Endometrial microvascular endothelial cells (primary cell): ENCODE measurements around the gene NAMPT. TPM values are rescaled to one million over a fixed set of nuclear protein-coding genes. Genes with fewer than 3 reads are reported as not detected.

Experiments used
- in situ Hi-C: cut with HindIII; loops from 2 replicates; pipeline ENCODE4 v1.10.0; 2017; ENCODE audit warnings: low sequenced_read_pairs, low pct_unique_long_range_greater_than_20kb; ENCODE audit errors: inconsistent ontology term
- total RNA-seq: library from RNA; depleted of rRNA; stranded (reverse); fragments of >200 nt; gene quantifications from one replicate; pipeline ENCODE4 v1.2.3, GENCODE V29; 2015; ENCODE audit errors: inconsistent ontology term

NAMPT gene
- total RNA-seq, 1 donor from 2014 or later, result 305 TPM

GRCh38 chr7:106248600-106248999 lies 36.2 kb downstream of the NAMPT start:
- in situ Hi-C loops, result no loop called here

GRCh38 chr7:106247841-106248240 lies 36.9 kb downstream of the NAMPT start:
- in situ Hi-C loops, result no loop called here

GRCh38 chr7:106246902-106247711 lies 37.7 kb downstream of the NAMPT start:
- in situ Hi-C loops, result no loop called here

GRCh38 chr7:106243893-106244292 lies 40.9 kb downstream of the NAMPT start:
- in situ Hi-C loops, result no loop called here

- in situ Hi-C loops, result no loop called here
These were observed 45.4 kb downstream of the NAMPT start for GRCh38 chr7:106239406-106239805.

- in situ Hi-C loops, result no loop called here
These were observed 46.0 kb downstream of the NAMPT start for GRCh38 chr7:106238830-106239229.

GRCh38 chr7:106236065-106236464 lies 48.7 kb downstream of the NAMPT start:
- in situ Hi-C loops, result no loop called here

GRCh38 chr7:106234425-106234824 lies 50.4 kb downstream of the NAMPT start:
- in situ Hi-C loops, result no loop called here

- in situ Hi-C loops, result no loop called here
These were observed 52.8 kb downstream of the NAMPT start for GRCh38 chr7:106231856-106232490.

- in situ Hi-C loops, result no loop called here
These were observed 58.9 kb downstream of the NAMPT start for GRCh38 chr7:106225856-106226255.

GRCh38 chr7:106224797-106225196 lies 60.0 kb downstream of the NAMPT start:
- in situ Hi-C loops, result no loop called here

GRCh38 chr7:106223156-106223555 lies 61.6 kb downstream of the NAMPT start:
- in situ Hi-C loops, result no loop called here

- in situ Hi-C loops, result no loop called here
These were observed 62.2 kb downstream of the NAMPT start for GRCh38 chr7:106222545-106222944.

GRCh38 chr7:106220307-106220706 lies 64.5 kb downstream of the NAMPT start:
- in situ Hi-C loops, result no loop called here

- in situ Hi-C loops, result no loop called here
These were observed 65.6 kb downstream of the NAMPT start for GRCh38 chr7:106219170-106219569.

- in situ Hi-C loops, result no loop called here
These were observed 66.2 kb downstream of the NAMPT start for GRCh38 chr7:106218546-106218945.

GRCh38 chr7:106216923-106217542 lies 67.8 kb downstream of the NAMPT start:
- in situ Hi-C loops, result no loop called here

- in situ Hi-C loops, result no loop called here
These were observed 68.3 kb downstream of the NAMPT start for GRCh38 chr7:106216517-106216922.

- in situ Hi-C loops, result no loop called here
These were observed 68.8 kb downstream of the NAMPT start for GRCh38 chr7:106215868-106216516.
